Spleen (tissue), 7 donors: ENCODE results near the gene ZBTB7C.

ENCODE experiments used
- POLR2A ChIP-seq, 3 donors: fragments of 450-650 bp; IDR thresholded peaks; one replicate each; pipeline ENCODE4 v1.5.1; 2017; ENCODE audit warnings: antibody characterized with exemption in 3 of 3, mild to moderate bottlenecking in 1 of 3
- POLR2AphosphoS5 ChIP-seq, 3 donors: sonication (generic); formaldehyde crosslinking; IDR thresholded peaks; one replicate each; pipeline ENCODE4 v1.5.1; 2017; ENCODE audit warnings: antibody characterized with exemption in 3 of 3
- TF ChIP-seq, protein P1 (sequence below), 11 experiments: fragments of 200-600 bp in 7 of 11; fragments of 450-650 bp in 4 of 11; sonication (generic) in 4 of 11; IDR thresholded peaks in 8 of 11; conservative IDR thresholded peaks in 3 of 11; 1 replicate in 7 of 11; 2 replicates in 4 of 11; pipeline versions ENCODE4 v1.4.0 to v1.8.0; 2016 to 2021; ENCODE audit warnings: antibody characterized with exemption in 11 of 11, inconsistent platforms in 4 of 11, mild to moderate bottlenecking in 1 of 11
- donor health status: DM: no; HTN: no; CAD: no; lungs with moderate emphysema.
- donor health status: DM: no; HTN: no; CAD: no.
- donor health status: DM: no; HTN: no; CAD: no.

DNA sequence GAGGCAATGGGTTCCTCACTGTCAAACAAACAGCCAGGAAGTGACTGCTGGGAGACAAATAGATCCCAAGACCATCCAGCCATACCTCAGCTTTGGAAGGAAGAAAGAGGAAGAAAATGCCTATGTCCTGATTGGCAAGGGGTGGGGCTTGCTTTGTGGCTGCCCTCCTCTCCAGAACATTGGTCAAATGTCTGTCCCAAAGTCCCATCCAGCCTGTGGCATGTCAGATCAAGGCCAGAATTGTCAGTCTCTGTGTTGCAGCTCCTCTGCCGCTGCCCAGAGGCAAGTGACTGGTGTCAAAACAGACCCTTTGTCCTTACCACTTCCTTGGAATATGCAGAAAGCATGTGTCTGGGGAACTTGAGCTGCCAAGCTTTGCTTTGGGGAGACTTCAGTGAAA is 415.8 kb downstream of the ZBTB7C start:
- TF ChIP-seq POLR2A (IDR thresholded peaks at IDR 0.05) = no peak
- TF ChIP-seq, protein P1, sequence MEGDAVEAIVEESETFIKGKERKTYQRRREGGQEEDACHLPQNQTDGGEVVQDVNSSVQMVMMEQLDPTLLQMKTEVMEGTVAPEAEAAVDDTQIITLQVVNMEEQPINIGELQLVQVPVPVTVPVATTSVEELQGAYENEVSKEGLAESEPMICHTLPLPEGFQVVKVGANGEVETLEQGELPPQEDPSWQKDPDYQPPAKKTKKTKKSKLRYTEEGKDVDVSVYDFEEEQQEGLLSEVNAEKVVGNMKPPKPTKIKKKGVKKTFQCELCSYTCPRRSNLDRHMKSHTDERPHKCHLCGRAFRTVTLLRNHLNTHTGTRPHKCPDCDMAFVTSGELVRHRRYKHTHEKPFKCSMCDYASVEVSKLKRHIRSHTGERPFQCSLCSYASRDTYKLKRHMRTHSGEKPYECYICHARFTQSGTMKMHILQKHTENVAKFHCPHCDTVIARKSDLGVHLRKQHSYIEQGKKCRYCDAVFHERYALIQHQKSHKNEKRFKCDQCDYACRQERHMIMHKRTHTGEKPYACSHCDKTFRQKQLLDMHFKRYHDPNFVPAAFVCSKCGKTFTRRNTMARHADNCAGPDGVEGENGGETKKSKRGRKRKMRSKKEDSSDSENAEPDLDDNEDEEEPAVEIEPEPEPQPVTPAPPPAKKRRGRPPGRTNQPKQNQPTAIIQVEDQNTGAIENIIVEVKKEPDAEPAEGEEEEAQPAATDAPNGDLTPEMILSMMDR (IDR thresholded peaks at IDR 0.05 in 8 of 11, conservative IDR thresholded peaks at IDR 0.05 in 3 of 11) = no peak
- no peak for TF ChIP-seq POLR2AphosphoS5 (IDR thresholded peaks at IDR 0.05)
